ENCODE data around the gene MAML1. TPM values are rescaled to one million over a fixed set of nuclear protein-coding genes. Genes with fewer than 3 reads are reported as not detected.

The MAML1 gene
- total and polyA plus RNA-seq, 4 donors = 2.2 to 7.6 (median 6.3) TPM

- Histone ChIP-seq H3K36me3 (ENCODE audit: control insufficient read depth in 4 of 4, insufficient read depth in 3 of 4, low read depth in 1 of 4, low read length in 3 of 4) (peaks cover 12 to 51% (median 40%) of the 10 kb centered on the region in 4 donors), H3K9ac (ENCODE audit: low read depth in 1 of 2, low read length in 2 of 2) (no peak overlapping the region), H3K9me3 (ENCODE audit: control insufficient read depth in 4 of 4, low read length in 3 of 4) (no peaks in the 10 kb centered on the region), H3K4me3 (ENCODE audit: low read depth in 1 of 3, low read length in 3 of 3) (no peak overlapping the region), H3K27me3 (ENCODE audit: control insufficient read depth in 4 of 4, insufficient read depth in 4 of 4, low read length in 3 of 4) (no peaks in the 10 kb centered on the region), H3K27ac (ENCODE audit: low read depth in 1 of 2, low read length in 2 of 2) (no peak overlapping the region), H3K4me1 (ENCODE audit: control insufficient read depth in 4 of 4, insufficient read depth in 4 of 4, low read length in 3 of 4) (peaks cover 12 to 38% (median 30%) of the 10 kb centered on the region in 4 donors)
- TF ChIP-seq TAF1 (conservative IDR thresholded peaks at IDR 0.05) (no peak), RAD21 (IDR thresholded peaks at IDR 0.05) (no peak), HNF4A (conservative IDR thresholded peaks at IDR 0.05) (no peak), EGR1 (IDR thresholded peaks at IDR 0.05; ENCODE audit: low read depth in 2 of 2) (no peak), JUND (IDR thresholded peaks at IDR 0.05) (no peak), GABPA (IDR thresholded peaks at IDR 0.05 in 1 of 2, conservative IDR thresholded peaks at IDR 0.05 in 1 of 2) (no peak), SP1 (IDR thresholded peaks at IDR 0.05) (no peak), FOXA1 (IDR thresholded peaks at IDR 0.05) (no peak), RXRA (IDR thresholded peaks at IDR 0.05) (no peak), ATF3 (IDR thresholded peaks at IDR 0.05) (no peak), REST (IDR thresholded peaks at IDR 0.05) (no peak), CTCF (IDR thresholded peaks at IDR 0.05; ENCODE audit: low read depth, low read length, missing input control) (no peak), FOXA2 (IDR thresholded peaks at IDR 0.05) (no peak), HNF4G (IDR thresholded peaks at IDR 0.05) (no peak), NR2F2 (IDR thresholded peaks at IDR 0.05) (no peak)
- 92% methylated on average over 6 of the region's 6 CpGs for WGBS
- no peak for DNase-seq (ENCODE audit: low spot score)
These were observed 36.6 kb downstream of the MAML1 start for GRCh38 chr5:179769271-179769670.

- WGBS = 93% methylated on average over 5 of the region's 5 CpGs
- H3K9me3 ChIP-seq (ENCODE audit: control insufficient read depth in 4 of 4, low read length in 3 of 4) = no peaks in the 10 kb centered on the region
- no peaks in the 10 kb centered on the region for H3K27me3 ChIP-seq (ENCODE audit: control insufficient read depth in 4 of 4, insufficient read depth in 4 of 4, low read length in 3 of 4)
- peaks cover 12 to 38% (median 30%) of the 10 kb centered on the region in 4 donors for H3K4me1 ChIP-seq (ENCODE audit: control insufficient read depth in 4 of 4, insufficient read depth in 4 of 4, low read length in 3 of 4)
- no peak overlapping the region for H3K9ac ChIP-seq (ENCODE audit: low read depth in 1 of 2, low read length in 2 of 2)
- no peak overlapping the region for H3K4me3 ChIP-seq (ENCODE audit: low read depth in 1 of 3, low read length in 3 of 3)
- H3K27ac ChIP-seq (ENCODE audit: low read depth in 1 of 2, low read length in 2 of 2) = no peak overlapping the region
- H3K36me3 ChIP-seq (ENCODE audit: control insufficient read depth in 4 of 4, insufficient read depth in 3 of 4, low read depth in 1 of 4, low read length in 3 of 4) = peaks cover 15 to 51% (median 43%) of the 10 kb centered on the region in 4 donors
- DNase-seq (ENCODE audit: low spot score) = no peak
- TF ChIP-seq MAX (IDR thresholded peaks at IDR 0.05) = no peak
- no peak for TF ChIP-seq ZBTB33 (IDR thresholded peaks at IDR 0.05)
- no peak for TF ChIP-seq FOXA1 (IDR thresholded peaks at IDR 0.05)
- no peak for TF ChIP-seq EGR1 (IDR thresholded peaks at IDR 0.05; ENCODE audit: low read depth in 2 of 2)
- TF ChIP-seq GABPA (IDR thresholded peaks at IDR 0.05 in 1 of 2, conservative IDR thresholded peaks at IDR 0.05 in 1 of 2) = no peak
- TF ChIP-seq ATF3 (IDR thresholded peaks at IDR 0.05) = no peak
- TF ChIP-seq RXRA (IDR thresholded peaks at IDR 0.05) = no peak
- TF ChIP-seq JUND (IDR thresholded peaks at IDR 0.05) = no peak
- no peak for TF ChIP-seq NR2F2 (IDR thresholded peaks at IDR 0.05)
- no peak for TF ChIP-seq REST (IDR thresholded peaks at IDR 0.05)
- TF ChIP-seq FOXA2 (IDR thresholded peaks at IDR 0.05) = no peak
- TF ChIP-seq RAD21 (IDR thresholded peaks at IDR 0.05) = no peak
- no peak for TF ChIP-seq HNF4G (IDR thresholded peaks at IDR 0.05)
- no peak for TF ChIP-seq SP1 (IDR thresholded peaks at IDR 0.05)
- TF ChIP-seq TAF1 (conservative IDR thresholded peaks at IDR 0.05) = no peak
- no peak for TF ChIP-seq HNF4A (conservative IDR thresholded peaks at IDR 0.05)
These were observed 37.2 kb downstream of the MAML1 start for GRCh38 chr5:179769796-179770195.
